Progenitor cell of endocrine pancreas (in vitro differentiated cells): ENCODE results near the gene REX1BD. TPM values are rescaled to one million over a fixed set of nuclear protein-coding genes. Genes with fewer than 3 reads are reported as not detected.
A peak's percentile ranks its signal among the peaks of the same experiment; 100 is the strongest.
"Not testable (repeated sequence)": the region's sequence is repeated elsewhere in the genome, so short reads cannot be mapped to it uniquely, and the experiment has no call there.

Experiments used
- DNase-seq: peaks from one replicate; pipeline ENCODE4 v3.0.0; 2021; ENCODE audit warnings: low spot score; ENCODE audit not compliant: unreplicated experiment
- H3K27ac Mint-ChIP-seq: 2 replicates; pipeline ENCODE4 v1.8.0; 2021; ENCODE audit warnings: mild to moderate bottlenecking, moderate library complexity, mixed read lengths
- H3K27me3 Mint-ChIP-seq: 2 replicates; pipeline ENCODE4 v1.8.0; 2021; ENCODE audit warnings: mixed read lengths
- H3K36me3 Mint-ChIP-seq: 2 replicates; pipeline ENCODE4 v1.8.0; 2022; ENCODE audit warnings: mixed read lengths; ENCODE audit not compliant: insufficient read depth
- H3K4me1 Mint-ChIP-seq: 2 replicates; pipeline ENCODE4 v1.8.0; 2021; ENCODE audit warnings: low read depth, mixed read lengths
- H3K4me3 Mint-ChIP-seq: 2 replicates; pipeline ENCODE4 v1.8.0; 2021; ENCODE audit warnings: low read depth, mild to moderate bottlenecking, moderate library complexity, mixed read lengths
- H3K9me3 Mint-ChIP-seq: 2 replicates; pipeline ENCODE4 v1.8.0; 2021; ENCODE audit warnings: low read depth, mixed read lengths
- total RNA-seq: library from RNA; stranded (reverse); gene quantifications from 2 replicates; pipeline ENCODE4 v1.2.1, GENCODE V29; 2021
- TF ChIP-seq, protein P1 (sequence below): fragments of 200-600 bp; sonication (generic); IDR thresholded peaks from one replicate; pipeline ENCODE4 v1.5.0; 2021; ENCODE audit warnings: antibody characterized with exemption, mild to moderate bottlenecking; ENCODE audit not compliant: unreplicated experiment

The REX1BD gene
- total RNA-seq, 1 donor from 2014 or later = 66.5 TPM

DNA sequence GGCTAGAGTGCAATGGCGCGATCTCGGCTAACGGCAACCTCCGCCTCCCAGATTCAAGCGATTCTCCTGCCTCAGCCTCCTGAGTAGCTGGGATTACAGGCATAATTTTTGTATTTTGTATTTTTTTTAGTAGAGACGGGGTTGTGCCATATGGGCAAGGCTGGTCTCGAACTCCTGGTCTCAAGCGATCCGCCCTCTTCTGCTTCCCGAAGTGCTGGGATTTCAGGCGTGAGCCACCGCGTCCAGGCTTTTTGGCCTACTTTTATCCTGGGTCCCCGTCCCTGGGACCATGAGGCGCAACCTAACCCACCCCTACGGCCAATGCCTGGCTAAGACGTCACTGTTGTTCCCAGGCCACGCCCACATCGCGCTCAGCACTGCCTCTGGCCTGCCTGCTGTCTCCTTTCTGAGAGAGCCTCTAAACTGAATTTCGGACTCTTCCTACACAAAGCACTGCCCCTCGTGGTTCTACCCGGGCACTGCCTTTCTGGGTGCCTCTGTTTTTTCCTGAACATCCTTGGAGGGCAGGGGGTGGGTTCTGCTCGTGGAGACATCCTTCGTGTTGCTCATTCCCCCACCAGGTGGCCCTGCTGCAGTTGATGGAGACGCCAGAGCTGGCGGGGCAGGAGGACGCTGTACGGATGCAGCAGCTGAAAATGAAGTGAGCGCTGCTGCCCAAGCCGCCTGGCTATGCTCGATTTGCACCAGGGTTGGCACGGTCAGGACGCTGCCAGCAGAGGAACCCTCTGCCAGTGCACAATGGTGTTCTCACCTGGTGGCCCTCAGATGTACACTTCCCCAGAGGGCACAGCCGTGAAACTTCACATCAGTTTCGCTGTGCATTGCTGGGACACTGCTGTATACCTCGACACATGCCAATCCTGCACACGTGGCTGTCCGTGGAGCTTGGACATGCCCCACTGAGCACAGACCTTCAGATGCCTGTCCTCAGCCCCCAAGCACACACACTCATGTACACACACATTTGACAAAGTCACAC, 2.0 kb downstream of the REX1BD start:
- Mint-ChIP-seq H3K36me3 (peaks cover 2% of the 10 kb centered on the region), H3K4me3 (peak overlapping the region; percentile 78), H3K9me3 (no peaks in the 10 kb centered on the region), H3K27me3 (peaks cover 19% of the 10 kb centered on the region), H3K27ac (peak overlapping the region; percentile 93), H3K4me1 (peaks cover 15% of the 10 kb centered on the region)
- TF ChIP-seq, protein P1, sequence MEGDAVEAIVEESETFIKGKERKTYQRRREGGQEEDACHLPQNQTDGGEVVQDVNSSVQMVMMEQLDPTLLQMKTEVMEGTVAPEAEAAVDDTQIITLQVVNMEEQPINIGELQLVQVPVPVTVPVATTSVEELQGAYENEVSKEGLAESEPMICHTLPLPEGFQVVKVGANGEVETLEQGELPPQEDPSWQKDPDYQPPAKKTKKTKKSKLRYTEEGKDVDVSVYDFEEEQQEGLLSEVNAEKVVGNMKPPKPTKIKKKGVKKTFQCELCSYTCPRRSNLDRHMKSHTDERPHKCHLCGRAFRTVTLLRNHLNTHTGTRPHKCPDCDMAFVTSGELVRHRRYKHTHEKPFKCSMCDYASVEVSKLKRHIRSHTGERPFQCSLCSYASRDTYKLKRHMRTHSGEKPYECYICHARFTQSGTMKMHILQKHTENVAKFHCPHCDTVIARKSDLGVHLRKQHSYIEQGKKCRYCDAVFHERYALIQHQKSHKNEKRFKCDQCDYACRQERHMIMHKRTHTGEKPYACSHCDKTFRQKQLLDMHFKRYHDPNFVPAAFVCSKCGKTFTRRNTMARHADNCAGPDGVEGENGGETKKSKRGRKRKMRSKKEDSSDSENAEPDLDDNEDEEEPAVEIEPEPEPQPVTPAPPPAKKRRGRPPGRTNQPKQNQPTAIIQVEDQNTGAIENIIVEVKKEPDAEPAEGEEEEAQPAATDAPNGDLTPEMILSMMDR = peak; percentile 64
- peak; percentile 56 for DNase-seq

DNA sequence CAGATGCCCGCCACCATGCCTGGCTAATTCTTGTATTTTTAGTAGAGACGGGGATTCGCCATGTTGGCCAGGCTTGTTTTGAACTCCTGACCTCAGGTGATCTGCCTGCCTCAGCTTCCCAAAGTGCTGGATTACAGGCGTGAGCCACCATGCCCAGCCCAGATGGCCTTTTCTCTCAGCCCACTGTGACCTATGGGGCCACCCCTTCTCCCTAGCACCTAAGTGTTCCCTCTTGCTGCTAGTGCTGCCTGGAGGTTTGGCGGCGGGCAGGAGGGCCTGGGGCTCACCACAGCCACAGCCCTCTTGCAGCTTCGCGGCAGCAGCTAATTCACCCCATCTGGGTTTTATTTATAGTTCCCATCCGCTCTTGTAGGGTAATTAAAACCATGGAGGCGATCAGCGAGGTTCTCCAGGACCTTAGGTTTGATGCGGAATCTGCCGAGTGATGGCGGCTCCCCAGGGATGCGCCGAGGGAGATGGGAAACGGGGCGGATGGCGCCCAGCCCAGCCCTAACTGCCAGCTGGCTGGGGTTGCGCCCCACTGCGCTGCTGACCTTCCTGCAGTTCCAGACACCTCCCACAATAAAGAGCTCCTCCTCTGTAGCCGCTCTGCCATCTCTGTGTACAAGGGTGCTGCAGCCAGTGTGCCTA, 3.3 kb downstream of the REX1BD start:
- DNase-seq = no peak
- no peaks in the 10 kb centered on the region for H3K9me3 Mint-ChIP-seq
- H3K4me1 Mint-ChIP-seq = peaks cover 18% of the 10 kb centered on the region
- H3K36me3 Mint-ChIP-seq = peaks cover 2% of the 10 kb centered on the region
- H3K4me3 Mint-ChIP-seq = peak overlapping the region; percentile 21
- peaks cover 24% of the 10 kb centered on the region for H3K27me3 Mint-ChIP-seq
- TF ChIP-seq, protein P1 = no peak
- no peak overlapping the region for H3K27ac Mint-ChIP-seq

DNA sequence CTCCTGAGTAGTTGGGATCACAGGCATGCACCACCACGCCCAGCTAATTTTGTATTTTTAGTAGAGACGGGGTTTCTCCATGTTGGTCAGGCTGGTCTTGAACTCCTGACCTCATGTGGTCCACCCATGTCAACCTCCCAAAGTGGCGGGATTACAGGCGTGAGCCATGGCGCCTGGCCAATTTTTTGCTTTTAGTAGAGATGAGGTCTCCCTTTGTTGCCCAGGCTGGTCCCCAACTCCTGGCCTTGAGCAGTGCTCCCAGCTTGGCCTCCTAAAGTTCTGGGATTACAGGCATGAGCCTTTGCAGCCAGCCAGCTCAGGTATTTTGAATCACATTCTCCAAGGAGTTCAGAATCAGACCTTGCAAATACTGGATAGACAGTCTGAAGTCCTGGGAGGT, 4.1 kb downstream of the REX1BD start:
- DNase-seq, H3K9me3 Mint-ChIP-seq, H3K4me3 Mint-ChIP-seq, H3K27ac Mint-ChIP-seq, H3K36me3 Mint-ChIP-seq: not testable (repeated sequence)
- Mint-ChIP-seq H3K4me1 (peaks cover 18% of the 10 kb centered on the region), H3K27me3 (peaks cover 29% of the 10 kb centered on the region)

DNA sequence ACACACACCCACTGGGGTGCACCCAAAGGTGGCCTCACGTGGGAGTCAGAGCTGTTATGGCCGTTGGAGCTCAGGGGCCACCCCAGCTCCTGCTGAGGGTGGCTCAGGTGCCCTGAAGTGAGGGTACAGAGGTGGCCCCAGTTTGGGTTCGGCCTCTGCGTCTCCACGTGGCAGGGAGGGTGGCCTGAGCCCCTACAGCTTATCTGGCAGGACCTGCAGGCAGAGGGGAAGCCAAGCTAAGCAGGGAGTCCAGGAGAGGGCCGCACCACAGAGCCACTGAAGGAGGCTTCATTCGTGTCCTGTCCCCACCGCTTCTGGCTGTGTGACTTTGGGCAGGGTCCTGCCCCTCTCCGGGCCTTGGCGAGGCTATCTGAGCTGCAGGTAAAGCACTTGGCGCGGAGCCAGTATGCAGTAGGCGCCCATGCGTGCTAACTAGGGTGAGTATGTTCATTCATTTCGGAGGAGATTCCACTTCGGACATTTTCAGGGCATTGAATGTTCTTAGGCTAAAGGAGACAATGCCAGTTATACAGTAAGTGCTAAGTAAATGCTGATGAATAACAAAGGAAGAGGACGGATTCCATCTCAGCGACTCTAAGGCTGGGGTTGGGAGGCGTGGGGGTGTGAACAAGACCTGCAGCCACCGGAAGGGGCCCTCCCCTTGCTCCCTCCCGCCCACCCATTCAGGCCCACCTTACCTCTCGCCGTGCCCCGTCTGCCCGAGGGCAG, 4.9 kb downstream of the REX1BD start:
- TF ChIP-seq, protein P1 = no peak
- H3K4me3 Mint-ChIP-seq = peak overlapping the region; percentile 25
- no peak overlapping the region for H3K27ac Mint-ChIP-seq
- H3K4me1 Mint-ChIP-seq = peaks cover 14% of the 10 kb centered on the region
- DNase-seq = no peak
- H3K36me3 Mint-ChIP-seq = peaks cover 2% of the 10 kb centered on the region
- H3K9me3 Mint-ChIP-seq = no peaks in the 10 kb centered on the region
- peaks cover 33% of the 10 kb centered on the region for H3K27me3 Mint-ChIP-seq

DNA sequence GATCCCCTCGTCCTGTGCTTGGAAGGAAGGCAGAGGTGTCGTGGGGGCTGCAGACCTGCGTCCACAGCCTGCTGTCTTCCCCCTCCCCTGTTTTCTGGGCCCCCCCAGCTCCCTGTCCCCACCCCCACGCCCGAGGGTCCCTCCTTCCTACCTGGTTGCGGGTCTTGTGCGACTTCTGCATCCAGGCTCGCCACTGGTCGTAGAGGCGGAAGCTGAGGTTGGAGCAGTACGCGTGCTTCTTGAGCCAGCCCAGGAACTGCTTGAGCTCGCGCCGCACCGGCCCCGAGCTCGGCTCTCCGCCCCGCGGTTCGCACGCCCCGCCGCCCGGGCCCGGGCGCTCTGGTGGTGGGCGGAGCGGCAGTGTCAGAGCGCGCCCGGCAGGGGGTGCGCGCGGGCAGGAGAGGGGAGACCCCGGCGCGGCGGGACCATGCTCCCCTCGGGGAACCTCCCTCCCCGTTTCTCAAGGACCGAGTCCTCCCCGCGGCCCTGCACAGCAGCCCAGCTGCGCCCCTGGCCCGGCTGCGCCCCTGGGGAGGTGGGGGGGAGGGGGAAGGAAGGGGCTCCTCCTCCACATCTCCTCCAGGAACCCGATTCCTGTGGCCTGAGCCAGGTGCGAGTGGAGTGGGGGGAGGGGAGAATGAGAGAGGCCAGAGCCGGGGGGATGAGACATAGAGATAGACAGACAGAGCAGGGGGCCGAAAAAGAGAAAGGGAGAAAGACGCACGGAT, 5.7 kb downstream of the REX1BD start:
- Mint-ChIP-seq H3K4me1 (peaks cover 14% of the 10 kb centered on the region), H3K4me3 (peak overlapping the region; percentile 55), H3K9me3 (no peaks in the 10 kb centered on the region), H3K27ac (peak overlapping the region; percentile 73), H3K27me3 (peaks cover 40% of the 10 kb centered on the region), H3K36me3 (peaks cover 2% of the 10 kb centered on the region)
- TF ChIP-seq, protein P1 = peak; percentile 86
- peak; percentile 78 for DNase-seq
